Measurements from ENCODE around the gene TNIK.
A peak's percentile ranks its signal among the peaks of the same experiment; 100 is the strongest.

TNIK gene

DNA sequence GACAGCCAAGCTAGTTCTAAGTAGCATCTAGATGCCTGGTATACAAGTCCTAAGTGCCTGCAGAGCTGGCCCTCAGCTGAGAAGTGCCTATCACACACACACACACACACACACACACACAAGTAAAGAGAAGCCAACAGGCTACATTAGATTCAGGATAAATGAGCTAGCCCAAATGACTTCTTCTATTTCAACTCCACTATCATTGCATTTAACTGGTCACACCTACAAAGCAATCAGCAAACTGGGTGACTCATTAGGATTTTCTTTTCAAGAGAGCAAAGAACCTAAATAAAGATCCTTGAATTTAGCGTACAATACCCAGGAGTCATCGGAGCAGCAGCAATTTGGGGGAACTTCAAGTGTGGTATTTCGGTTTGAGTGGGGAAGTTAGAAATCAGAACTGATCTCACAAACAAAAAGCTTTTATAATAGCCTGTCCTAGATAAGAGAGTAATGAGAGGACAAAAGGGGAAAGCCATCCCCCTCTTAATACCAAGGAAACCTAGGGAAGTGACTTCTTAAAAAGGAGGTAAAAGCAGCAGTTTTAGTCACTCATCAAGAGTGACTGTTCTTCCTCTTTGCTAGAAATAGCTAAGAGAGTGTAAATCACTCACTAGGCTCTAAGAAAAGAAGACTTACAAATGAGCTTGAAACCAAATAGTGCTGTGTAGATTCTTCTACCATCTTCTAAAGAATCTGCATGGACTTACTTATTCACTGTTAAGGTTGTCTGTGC is 112.7 kb downstream of the TNIK start:
- Mint-ChIP-seq H3K4me1 (peaks cover 63% of the 10 kb centered on the region), H3K4me3 (peak overlapping the region; percentile 11), H3K36me3 (ENCODE audit: low read depth) (peaks cover 4% of the 10 kb centered on the region), H3K27me3 (ENCODE audit: low read depth, poor library complexity) (no peaks in the 10 kb centered on the region), H3K27ac (peak overlapping the region; percentile 97), H3K9me3 (peaks cover 5% of the 10 kb centered on the region)
- DNase-seq, result no peak
- TF ChIP-seq, protein P1, sequence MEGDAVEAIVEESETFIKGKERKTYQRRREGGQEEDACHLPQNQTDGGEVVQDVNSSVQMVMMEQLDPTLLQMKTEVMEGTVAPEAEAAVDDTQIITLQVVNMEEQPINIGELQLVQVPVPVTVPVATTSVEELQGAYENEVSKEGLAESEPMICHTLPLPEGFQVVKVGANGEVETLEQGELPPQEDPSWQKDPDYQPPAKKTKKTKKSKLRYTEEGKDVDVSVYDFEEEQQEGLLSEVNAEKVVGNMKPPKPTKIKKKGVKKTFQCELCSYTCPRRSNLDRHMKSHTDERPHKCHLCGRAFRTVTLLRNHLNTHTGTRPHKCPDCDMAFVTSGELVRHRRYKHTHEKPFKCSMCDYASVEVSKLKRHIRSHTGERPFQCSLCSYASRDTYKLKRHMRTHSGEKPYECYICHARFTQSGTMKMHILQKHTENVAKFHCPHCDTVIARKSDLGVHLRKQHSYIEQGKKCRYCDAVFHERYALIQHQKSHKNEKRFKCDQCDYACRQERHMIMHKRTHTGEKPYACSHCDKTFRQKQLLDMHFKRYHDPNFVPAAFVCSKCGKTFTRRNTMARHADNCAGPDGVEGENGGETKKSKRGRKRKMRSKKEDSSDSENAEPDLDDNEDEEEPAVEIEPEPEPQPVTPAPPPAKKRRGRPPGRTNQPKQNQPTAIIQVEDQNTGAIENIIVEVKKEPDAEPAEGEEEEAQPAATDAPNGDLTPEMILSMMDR (IDR thresholded peaks at IDR 0.05), result no peak

DNA sequence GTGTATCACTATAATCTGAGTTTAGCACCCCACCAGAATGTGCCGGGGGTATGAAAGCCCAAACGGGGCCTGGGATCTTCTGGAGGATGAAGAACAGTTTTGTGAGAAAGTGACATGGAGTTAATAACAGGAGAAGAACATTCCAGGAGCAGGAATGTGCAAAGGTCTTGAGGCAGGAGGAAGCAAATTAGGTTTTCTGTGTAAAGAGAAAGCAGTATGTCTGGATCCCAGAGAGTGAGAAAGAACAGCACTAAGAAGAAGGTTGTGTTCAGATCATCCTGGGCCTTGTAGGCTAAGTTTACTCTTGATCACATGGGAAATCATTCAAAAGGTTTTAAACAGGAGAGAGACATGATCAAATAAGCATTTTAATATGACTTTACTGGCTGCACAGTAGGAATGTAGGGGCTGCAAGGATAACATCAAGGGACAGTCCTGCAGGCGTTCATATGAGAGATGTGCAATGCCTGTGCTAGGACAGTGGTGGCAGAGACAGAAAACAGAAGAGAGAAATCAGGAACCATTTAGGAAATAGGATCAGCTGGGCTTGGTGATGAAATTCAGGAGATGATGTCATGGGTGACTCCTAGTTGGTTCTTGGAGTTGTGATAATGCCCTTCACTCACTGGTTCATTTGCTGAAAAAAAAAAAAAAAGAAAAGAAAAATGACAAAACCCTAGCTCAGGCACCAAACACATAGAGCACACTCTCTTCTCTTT is 113.5 kb downstream of the TNIK start:
- H3K27me3 Mint-ChIP-seq (ENCODE audit: low read depth, poor library complexity), result no peaks in the 10 kb centered on the region
- H3K9me3 Mint-ChIP-seq, result peaks cover 9% of the 10 kb centered on the region
- peaks cover 4% of the 10 kb centered on the region for H3K36me3 Mint-ChIP-seq (ENCODE audit: low read depth)
- H3K4me3 Mint-ChIP-seq, result no peak overlapping the region
- TF ChIP-seq, protein P1 (IDR thresholded peaks at IDR 0.05), result no peak
- H3K27ac Mint-ChIP-seq, result peak overlapping the region; percentile 97
- peaks cover 61% of the 10 kb centered on the region for H3K4me1 Mint-ChIP-seq
- no peak for DNase-seq

DNA sequence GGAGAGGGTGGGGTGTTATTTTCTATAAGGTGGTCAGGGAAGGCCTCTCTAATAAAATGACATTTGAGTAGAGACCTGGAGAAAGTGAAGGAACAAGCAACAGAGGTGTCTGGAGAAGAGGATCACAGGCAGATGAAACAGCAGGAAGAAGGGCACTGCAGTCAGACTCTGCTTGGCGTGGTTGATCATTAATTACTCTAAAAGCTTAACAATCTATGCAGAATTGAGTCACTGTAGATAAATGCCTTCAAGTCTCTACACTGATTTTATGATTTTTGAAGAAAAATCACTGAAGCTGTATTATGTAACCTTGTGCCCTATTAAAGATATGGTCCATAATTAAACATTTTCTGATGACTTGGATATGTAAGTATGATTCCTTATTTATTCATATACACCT is 114.2 kb downstream of the TNIK start:
- TF ChIP-seq, protein P1 (IDR thresholded peaks at IDR 0.05), result no peak
- H3K4me1 Mint-ChIP-seq, result peaks cover 57% of the 10 kb centered on the region
- H3K27ac Mint-ChIP-seq, result no peak overlapping the region
- peaks cover 9% of the 10 kb centered on the region for H3K9me3 Mint-ChIP-seq
- peaks cover 4% of the 10 kb centered on the region for H3K36me3 Mint-ChIP-seq (ENCODE audit: low read depth)
- DNase-seq, result no peak
- H3K27me3 Mint-ChIP-seq (ENCODE audit: low read depth, poor library complexity), result no peaks in the 10 kb centered on the region
- no peak overlapping the region for H3K4me3 Mint-ChIP-seq

DNA sequence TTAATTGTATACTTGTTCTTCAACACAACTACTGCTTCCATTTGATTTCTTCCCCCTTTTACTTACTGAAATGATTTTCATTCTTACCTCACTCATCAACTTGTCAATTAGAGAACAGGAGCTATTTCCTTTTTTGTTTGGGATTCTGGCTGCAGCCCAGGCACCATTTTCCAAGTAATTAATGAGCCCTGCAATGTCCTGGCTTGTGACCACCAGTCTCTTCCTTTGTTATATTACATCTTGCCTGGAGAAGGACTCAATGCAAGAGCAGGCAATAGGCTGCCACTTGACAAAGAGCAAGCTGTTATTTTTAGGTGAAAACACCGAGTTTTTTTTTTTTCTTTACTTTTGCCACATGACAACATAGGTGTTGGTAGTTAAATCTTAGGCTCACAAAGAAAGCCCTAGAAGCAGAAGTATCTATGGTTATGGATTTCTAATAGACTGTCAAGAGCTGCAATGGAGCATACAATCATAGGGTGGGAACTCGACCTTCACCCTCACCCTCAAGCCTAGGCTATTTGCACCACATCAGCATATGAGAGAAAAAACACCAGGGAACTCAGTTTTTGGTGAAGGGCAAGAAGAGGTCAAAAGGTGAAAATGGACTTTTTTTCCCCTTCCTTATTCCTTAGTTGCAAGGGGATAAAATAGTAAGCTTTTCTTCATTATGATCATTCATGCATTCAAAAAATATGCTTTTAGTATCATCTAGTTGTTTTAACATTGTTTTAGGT is 114.9 kb downstream of the TNIK start:
- no peak for DNase-seq
- H3K4me1 Mint-ChIP-seq, result peaks cover 54% of the 10 kb centered on the region
- peaks cover 4% of the 10 kb centered on the region for H3K36me3 Mint-ChIP-seq (ENCODE audit: low read depth)
- H3K27ac Mint-ChIP-seq, result no peak overlapping the region
- TF ChIP-seq, protein P1 (IDR thresholded peaks at IDR 0.05), result no peak
- H3K9me3 Mint-ChIP-seq, result peaks cover 9% of the 10 kb centered on the region
- H3K27me3 Mint-ChIP-seq (ENCODE audit: low read depth, poor library complexity), result no peaks in the 10 kb centered on the region
- H3K4me3 Mint-ChIP-seq, result no peak overlapping the region

DNA sequence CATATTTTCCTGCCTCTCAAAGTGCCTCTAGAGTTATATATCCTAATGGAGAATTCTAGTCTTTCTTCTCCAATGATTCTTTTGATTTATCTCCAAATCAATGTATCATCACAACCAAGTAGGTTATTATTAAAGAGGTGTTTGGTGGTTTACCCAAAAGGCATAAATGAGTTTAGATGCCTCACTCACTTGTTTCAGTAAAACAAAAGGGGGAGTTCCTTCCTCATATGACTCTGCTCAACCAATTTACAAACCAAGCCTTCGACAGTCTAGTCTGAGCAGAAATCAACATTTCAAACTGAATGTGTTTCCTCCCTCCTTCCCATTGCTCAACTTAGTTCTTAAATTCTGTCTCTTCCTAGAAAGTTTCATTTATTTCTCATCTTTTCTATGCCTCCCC is 116.5 kb downstream of the TNIK start:
- TF ChIP-seq, protein P1 (IDR thresholded peaks at IDR 0.05), result no peak
- H3K4me3 Mint-ChIP-seq, result no peak overlapping the region

More for the DNA sequence above, 116.5 kb downstream of the TNIK start:
- H3K36me3 Mint-ChIP-seq (ENCODE audit: low read depth), result peaks cover 4% of the 10 kb centered on the region
- peaks cover 38% of the 10 kb centered on the region for H3K4me1 Mint-ChIP-seq
- peaks cover 9% of the 10 kb centered on the region for H3K9me3 Mint-ChIP-seq
- H3K27ac Mint-ChIP-seq, result no peak overlapping the region
- H3K27me3 Mint-ChIP-seq (ENCODE audit: low read depth, poor library complexity), result no peaks in the 10 kb centered on the region
- DNase-seq, result no peak
